ENCODE measurements around the gene EARS2.
"Not testable (repeated sequence)": the region's sequence is repeated elsewhere in the genome, so short reads cannot be mapped to it uniquely, and the experiment has no call there.

EARS2 gene

GRCh38 chr16:23485257-23485614 is 71.9 kb downstream of the EARS2 start:
- Histone ChIP-seq H3K27ac (ENCODE audit: low read length) (no peak overlapping the region), H3K4me2 (ENCODE audit: low read depth, low read length) (no peak overlapping the region), H3K9ac (ENCODE audit: low read length) (no peak overlapping the region), H3K79me2 (ENCODE audit: low read length) (peaks cover 8% of the 10 kb centered on the region; the same call in 1 of the 2 replicates), H3K4me1 (ENCODE audit: low read length) (no peaks in the 10 kb centered on the region), H4K20me1 (ENCODE audit: insufficient read depth, low read length) (no peaks in the 10 kb centered on the region), H3K36me3 (replicated peaks; ENCODE audit: insufficient read depth, low read length) (peaks cover 33% of the 10 kb centered on the region), H3K9me3 (replicated peaks; ENCODE audit: insufficient read depth, low read length) (no peaks in the 10 kb centered on the region), H3K9me2 (replicated peaks; ENCODE audit: insufficient read depth, low read length) (no peaks in the 10 kb centered on the region), H3K27me3 (replicated peaks; ENCODE audit: insufficient read depth, low read length) (no peaks in the 10 kb centered on the region), H3F3A (ENCODE audit: insufficient read depth, low read length) (no peaks in the 10 kb centered on the region), H2AFZ (ENCODE audit: low read length) (no peak overlapping the region), H3K4me3 (ENCODE audit: low read length) (no peak overlapping the region)
- no peak for TF ChIP-seq EZH2 (optimal IDR thresholded peaks at IDR 0.05; ENCODE audit: low read depth, low read length)
- no peak for TF ChIP-seq EZH2phosphoT487 (IDR thresholded peaks at IDR 0.05; ENCODE audit: low read length)
- no peak for TF ChIP-seq CTCF (IDR thresholded peaks at IDR 0.05; ENCODE audit: low read length)
- no peak for DNase-seq

- H3K9me2 ChIP-seq (replicated peaks; ENCODE audit: insufficient read depth, low read length), result no peaks in the 10 kb centered on the region
- H3K4me2 ChIP-seq (ENCODE audit: low read depth, low read length), result no peak overlapping the region
- TF ChIP-seq EZH2phosphoT487 (IDR thresholded peaks at IDR 0.05; ENCODE audit: low read length), result no peak
- no peak for TF ChIP-seq EZH2 (optimal IDR thresholded peaks at IDR 0.05; ENCODE audit: low read depth, low read length)
- TF ChIP-seq CTCF (IDR thresholded peaks at IDR 0.05; ENCODE audit: low read length), result no peak
- no peaks in the 10 kb centered on the region for H3F3A ChIP-seq (ENCODE audit: insufficient read depth, low read length)
- H3K36me3 ChIP-seq (replicated peaks; ENCODE audit: insufficient read depth, low read length), result peaks cover 33% of the 10 kb centered on the region
- no peak for DNase-seq
- H3K27me3 ChIP-seq (replicated peaks; ENCODE audit: insufficient read depth, low read length), result no peaks in the 10 kb centered on the region
- H3K4me3 ChIP-seq (ENCODE audit: low read length), result no peak overlapping the region
- no peaks in the 10 kb centered on the region for H3K4me1 ChIP-seq (ENCODE audit: low read length)
- H4K20me1 ChIP-seq (ENCODE audit: insufficient read depth, low read length), result no peaks in the 10 kb centered on the region
- no peak overlapping the region for H3K9ac ChIP-seq (ENCODE audit: low read length)
- peaks cover 8% of the 10 kb centered on the region; the same call in 1 of the 2 replicates for H3K79me2 ChIP-seq (ENCODE audit: low read length)
- no peak overlapping the region for H3K27ac ChIP-seq (ENCODE audit: low read length)
- no peaks in the 10 kb centered on the region for H3K9me3 ChIP-seq (replicated peaks; ENCODE audit: insufficient read depth, low read length)
- H2AFZ ChIP-seq (ENCODE audit: low read length), result no peak overlapping the region
Observed at GRCh38 chr16:23484510-23485256, 72.5 kb downstream of the EARS2 start.

- not testable (repeated sequence) for H3K4me2 ChIP-seq (ENCODE audit: low read depth, low read length); H3K4me1 ChIP-seq (ENCODE audit: low read length); H3F3A ChIP-seq (ENCODE audit: insufficient read depth, low read length); H2AFZ ChIP-seq (ENCODE audit: low read length); H4K20me1 ChIP-seq (ENCODE audit: insufficient read depth, low read length); H3K79me2 ChIP-seq (ENCODE audit: low read length); H3K27ac ChIP-seq (ENCODE audit: low read length); DNase-seq; H3K9ac ChIP-seq (ENCODE audit: low read length); H3K27me3 ChIP-seq (replicated peaks; ENCODE audit: insufficient read depth, low read length); H3K9me3 ChIP-seq (replicated peaks; ENCODE audit: insufficient read depth, low read length); H3K9me2 ChIP-seq (replicated peaks; ENCODE audit: insufficient read depth, low read length); H3K4me3 ChIP-seq (ENCODE audit: low read length)
- H3K36me3 ChIP-seq (replicated peaks; ENCODE audit: insufficient read depth, low read length), result peaks cover 28% of the 10 kb centered on the region
Observed at GRCh38 chr16:23483492-23483891, 73.7 kb downstream of the EARS2 start.

- Histone ChIP-seq H3K9me3 (replicated peaks; ENCODE audit: insufficient read depth, low read length) (no peaks in the 10 kb centered on the region), H2AFZ (ENCODE audit: low read length) (no peak overlapping the region), H3K9ac (ENCODE audit: low read length) (no peak overlapping the region), H3K4me1 (ENCODE audit: low read length) (no peaks in the 10 kb centered on the region), H3K27ac (ENCODE audit: low read length) (no peak overlapping the region), H3K79me2 (ENCODE audit: low read length) (peaks cover 6% of the 10 kb centered on the region; the same call in 1 of the 2 replicates), H3K4me3 (ENCODE audit: low read length) (no peak overlapping the region), H4K20me1 (ENCODE audit: insufficient read depth, low read length) (no peaks in the 10 kb centered on the region), H3K27me3 (replicated peaks; ENCODE audit: insufficient read depth, low read length) (no peaks in the 10 kb centered on the region), H3K9me2 (replicated peaks; ENCODE audit: insufficient read depth, low read length) (no peaks in the 10 kb centered on the region), H3K36me3 (replicated peaks; ENCODE audit: insufficient read depth, low read length) (peaks cover 25% of the 10 kb centered on the region), H3K4me2 (ENCODE audit: low read depth, low read length) (no peak overlapping the region), H3F3A (ENCODE audit: insufficient read depth, low read length) (no peaks in the 10 kb centered on the region)
- no peak for DNase-seq
- no peak for TF ChIP-seq EZH2phosphoT487 (IDR thresholded peaks at IDR 0.05; ENCODE audit: low read length)
- no peak for TF ChIP-seq CTCF (IDR thresholded peaks at IDR 0.05; ENCODE audit: low read length)
- TF ChIP-seq EZH2 (optimal IDR thresholded peaks at IDR 0.05; ENCODE audit: low read depth, low read length), result no peak
Observed at GRCh38 chr16:23482778-23483177, 74.4 kb downstream of the EARS2 start.
